IMR-90 (cell line): ENCODE results near the gene FSIP1. TPM values are rescaled to one million over a fixed set of nuclear protein-coding genes. Genes with fewer than 3 reads are reported as not detected.

Experiments used
- ATAC-seq: fragments of 200-7000 bp; cut with Tn5 transposase; 2 replicates; pipeline ENCODE4 v1.9.1; 2020; ENCODE audit warnings: low read depth, mild to moderate bottlenecking, moderate library complexity
- BruUV-seq: library from RNA; stranded (reverse); fragments of 400-500 nt; replicated peaks from 2 replicates; lab custom pipeline; 2021; lab: Mats Ljungman, UMichigan
- CTCF ChIA-PET: fragments of 300-600 bp; formaldehyde crosslinking; extraction: SDS; loops from one replicate; lab custom pipeline; 2021; ENCODE audit warnings: antibody characterized with exemption; lab: Yijun Ruan, JAX
- POLR2A ChIA-PET: fragments of 300-600 bp; sonication (Branson Sonifier 250); formaldehyde crosslinking; loops from one replicate; lab custom pipeline; 2022; ENCODE audit warnings: antibody characterized with exemption; ENCODE audit not compliant: unreplicated experiment; lab: Charles Lee
- DNase-seq: peaks from one replicate; pipeline ENCODE4 v3.0.0; 2013
- H2AFZ ChIP-seq: replicated peaks from 2 replicates; pipeline ENCODE3; 2013; ENCODE audit warnings: low read length, mild to moderate bottlenecking; ENCODE audit not compliant: poor library complexity
- H2AK5ac ChIP-seq: 2 replicates; pipeline ENCODE4 v1.6.1; 2013; ENCODE audit warnings: low read depth, low read length, inconsistent platforms
- H2AK9ac ChIP-seq: replicated peaks from 2 replicates; pipeline ENCODE3; 2013; ENCODE audit warnings: mild to moderate bottlenecking, low read depth, low read length, moderate library complexity; ENCODE audit not compliant: poor library complexity
- H2BK120ac ChIP-seq: 2 replicates; pipeline ENCODE4 v1.6.1; 2013; ENCODE audit warnings: low read depth, low read length, inconsistent platforms
- H2BK15ac ChIP-seq: 3 replicates; pipeline ENCODE4 v1.6.1; 2013; ENCODE audit warnings: low read depth, low read length, inconsistent platforms
- H2BK20ac ChIP-seq: 2 replicates; pipeline ENCODE4 v1.6.1; 2013; ENCODE audit warnings: low read depth, mild to moderate bottlenecking, inconsistent platforms, low read length, moderate library complexity
- H2BK5ac ChIP-seq: 2 replicates; pipeline ENCODE4 v1.6.1; 2013; ENCODE audit warnings: mild to moderate bottlenecking, low read depth, low read length, inconsistent platforms; ENCODE audit not compliant: poor library complexity, severe bottlenecking
- H3K14ac ChIP-seq: replicated peaks from 2 replicates; pipeline ENCODE4 v1.6.1; 2013; ENCODE audit warnings: low read depth, low read length, inconsistent platforms
- H3K18ac ChIP-seq: 2 replicates; pipeline ENCODE4 v1.6.1; 2013; ENCODE audit warnings: low read depth, low read length, control low read depth
- H3K23ac ChIP-seq: 2 replicates; pipeline ENCODE4 v1.6.1; 2013; ENCODE audit warnings: low read depth, low read length, inconsistent platforms
- H3K27ac ChIP-seq: 2 replicates; pipeline ENCODE4 v1.5.1; 2013; ENCODE audit warnings: mild to moderate bottlenecking, control low read depth, low read length; ENCODE audit not compliant: insufficient read depth
- H3K27me3 ChIP-seq: 2 replicates; pipeline ENCODE4 v1.6.1; 2013; ENCODE audit warnings: low read length; ENCODE audit not compliant: control insufficient read depth, insufficient read depth
- H3K36me3 ChIP-seq: 2 replicates; pipeline ENCODE4 v1.6.1; 2013; ENCODE audit warnings: low read length, mixed read lengths; ENCODE audit not compliant: control insufficient read depth, insufficient read depth
- H3K4ac ChIP-seq: 2 replicates; pipeline ENCODE4 v1.6.1; 2013; ENCODE audit warnings: low read depth, low read length, inconsistent platforms
- H3K4me1 ChIP-seq: 2 replicates; pipeline ENCODE4 v1.6.1; 2013; ENCODE audit warnings: low read length, mixed read lengths; ENCODE audit not compliant: control insufficient read depth, insufficient read depth
- H3K4me2 ChIP-seq: 2 replicates; pipeline ENCODE4 v1.6.1; 2013; ENCODE audit warnings: low read depth, mild to moderate bottlenecking, control low read depth, low read length, moderate library complexity
- H3K4me3 ChIP-seq: 2 replicates; pipeline ENCODE4 v1.5.1; 2013; ENCODE audit warnings: low read depth, mild to moderate bottlenecking, control low read depth, low read length, moderate library complexity; ENCODE audit not compliant: insufficient read depth
- H3K56ac ChIP-seq: 2 replicates; pipeline ENCODE4 v1.6.1; 2013; ENCODE audit warnings: low read length, inconsistent platforms; ENCODE audit not compliant: insufficient read depth; ENCODE audit errors: extremely low read depth
- H3K79me1 ChIP-seq, 2 experiments: 2 replicates each; pipeline ENCODE4 v1.6.1; 2013; ENCODE audit warnings: low read length in 2 of 2, inconsistent platforms in 1 of 2, low read depth in 1 of 2
- H3K9ac ChIP-seq: 2 replicates; pipeline ENCODE4 v1.6.1; 2013; ENCODE audit warnings: low read depth, low read length, control low read depth
- H3K9me1 ChIP-seq: 2 replicates; pipeline ENCODE4 v1.6.1; 2013; ENCODE audit warnings: low read length, inconsistent platforms; ENCODE audit not compliant: insufficient read depth
- H3K9me3 ChIP-seq: 2 replicates; pipeline ENCODE4 v1.6.1; 2013; ENCODE audit warnings: low read length; ENCODE audit not compliant: control insufficient read depth, insufficient read depth
- H4K20me1 ChIP-seq: 2 replicates; pipeline ENCODE4 v1.6.1; 2013; ENCODE audit warnings: low read length, inconsistent platforms; ENCODE audit not compliant: insufficient read depth
- H4K5ac ChIP-seq: 2 replicates; pipeline ENCODE4 v1.6.1; 2013; ENCODE audit warnings: mild to moderate bottlenecking, low read depth, low read length, control low read depth
- H4K8ac ChIP-seq, 2 experiments: 2 replicates each; pipeline ENCODE4 v1.6.1; 2013; ENCODE audit warnings: low read depth in 2 of 2, low read length in 2 of 2, control low read depth in 1 of 2, inconsistent platforms in 1 of 2
- H4K91ac ChIP-seq: 2 replicates; pipeline ENCODE4 v1.6.1; 2013; ENCODE audit warnings: low read depth, low read length, inconsistent platforms; ENCODE audit not compliant: insufficient read depth
- CEBPB ChIP-seq: IDR thresholded peaks from 2 replicates; pipeline ENCODE4 v1.6.1; 2012; ENCODE audit warnings: low read depth, low read length, improper control_type of control experiment
- CTCF ChIP-seq: conservative IDR thresholded peaks from 2 replicates; pipeline ENCODE4 v1.5.1; 2012; ENCODE audit warnings: mild to moderate bottlenecking, low read depth, low read length, improper control_type of control experiment
- MAZ ChIP-seq: IDR thresholded peaks from 2 replicates; pipeline ENCODE4 v1.6.1; 2012; ENCODE audit warnings: low read depth, mild to moderate bottlenecking, low read length, improper control_type of control experiment, moderate library complexity, borderline replicate concordance
- NFE2L2 ChIP-seq: fragments of 150-350 bp; IDR thresholded peaks from 2 replicates; pipeline ENCODE4 v1.6.1; 2016; ENCODE audit warnings: low read depth, mild to moderate bottlenecking, low read length
- POLR2A ChIP-seq: IDR thresholded peaks from 2 replicates; pipeline ENCODE4 v1.6.1; 2012; ENCODE audit warnings: mild to moderate bottlenecking, low read depth, low read length
- RAD21 ChIP-seq: IDR thresholded peaks from 2 replicates; pipeline ENCODE4 v1.6.1; 2012; ENCODE audit warnings: low read length, improper control_type of control experiment
- RCOR1 ChIP-seq: IDR thresholded peaks from 2 replicates; pipeline ENCODE4 v1.6.1; 2012; ENCODE audit warnings: mild to moderate bottlenecking, low read length, improper control_type of control experiment; ENCODE audit not compliant: insufficient replicate concordance
- RFX5 ChIP-seq: IDR thresholded peaks from 2 replicates; pipeline ENCODE4 v1.8.0; 2012; ENCODE audit warnings: low read depth, mild to moderate bottlenecking, low read length, moderate library complexity
- USF2 ChIP-seq: fragments of 150-350 bp; IDR thresholded peaks from 2 replicates; pipeline ENCODE4 v1.6.1; 2017; ENCODE audit warnings: mild to moderate bottlenecking, antibody characterized with exemption, low read length, low read depth
- WGBS, 2 experiments: methylation state at CpG; one replicate each; pipeline versions ENCODE4 v1.1.5 to v1.1.7; 2013; ENCODE audit warnings: missing lambda C conversion rate in 2 of 2; ENCODE audit not compliant: insufficient read length in 1 of 2; ENCODE audit errors: extremely low coverage in 2 of 2; 5-methylcytosine and 5-hydroxymethylcytosine counted together
- dilution Hi-C: fragments of 300-500 bp; cut with HindIII; formaldehyde crosslinking; loops from one replicate; pipeline ENCODE4 v1.14.3; 2018; ENCODE audit warnings: low sequenced_read_pairs; ENCODE audit not compliant: unreplicated experiment
- in situ Hi-C: fragments of 300-500 bp; cut with MboI; formaldehyde crosslinking; loops from 3 replicates; pipeline ENCODE4 v1.14.3; 2019; ENCODE audit warnings: low sequenced_read_pairs, inconsistent platforms, mixed read lengths
- intact Hi-C: fragments of 100-400 bp; cut with micrococcal nuclease; formaldehyde crosslinking; loops from 2 replicates; pipeline ENCODE4 v1.10.0; 2022
- polyA plus RNA-seq, 3 experiments: library from polyadenylated mRNA; depleted of rRNA; stranded (reverse); fragments of >200 nt; gene quantifications; 2 replicates each; pipeline ENCODE4 v1.2.3, GENCODE V29; 2012; ENCODE audit warnings: low replicate concordance in 1 of 3
- total RNA-seq: library from RNA; depleted of rRNA; stranded (reverse); fragments of >200 nt; gene quantifications from 2 replicates; pipeline ENCODE4 v1.2.3, GENCODE V29; 2012

FSIP1 gene
- total and polyA plus RNA-seq, 2 of the 4 experiments (the other 2 are of a cell fraction) = 0.10 to 0.18 TPM

GRCh38 chr15:39583596-39584265 is 198.9 kb downstream of the FSIP1 start:
- intact Hi-C loops (loop anchor here (5.0 kb wide), 1 partner anchor 296 kb away; no protein-coding TSS in a partner anchor), in situ Hi-C loops (loop anchor here (5.0 kb wide), 4 partner anchors 411 to 876 kb away; no protein-coding TSS in a partner anchor), dilution Hi-C loops (no loop called here)
- H3K56ac ChIP-seq = no peak overlapping the region
- H3K9ac ChIP-seq = peak overlapping the region; percentile 85
- no peaks in the 10 kb centered on the region for H3K9me3 ChIP-seq
- H3K18ac ChIP-seq = no peak overlapping the region
- BruUV-seq = no TSS peak
- peak overlapping the region; percentile 1; the same call in 1 of the 2 replicates for H3K23ac ChIP-seq
- no peak overlapping the region for H2BK15ac ChIP-seq
- peak; percentile 73 for DNase-seq
- ChIA-PET CTCF (no interaction called here), POLR2A (interaction anchor here (0.9 to 1.7 kb wide), 2 partner anchors 220 to 403 kb away, joined by 3 to 6 read pairs; no protein-coding TSS in a partner anchor)
- no peak overlapping the region for H3K4ac ChIP-seq
- peaks cover 65% of the 10 kb centered on the region for H3K36me3 ChIP-seq
- H2AFZ ChIP-seq = peak overlapping the region; percentile 15
- H4K5ac ChIP-seq = no peak overlapping the region
- H2AK9ac ChIP-seq = peak overlapping the region; percentile 67
- no peak for ATAC-seq
- H3K4me1 ChIP-seq = peaks cover 4% of the 10 kb centered on the region
- H2BK20ac ChIP-seq = no peak overlapping the region
- peak overlapping the region; percentile 21; the same call in 1 of the 2 replicates for H3K14ac ChIP-seq
- no peak overlapping the region for H4K8ac ChIP-seq
- WGBS, 2 experiments = 72% methylated on average over 3 of the region's 13 CpGs; no CpG with 5 or more reads in 1 of the 2 experiments
- H2BK5ac ChIP-seq = peak overlapping the region; percentile 22
- H3K79me1 ChIP-seq = peaks cover 4 to 67% of the 10 kb centered on the region in 2 experiments; a peak in 3 of 4 replicates
- no peak overlapping the region for H4K91ac ChIP-seq
- peaks cover 78% of the 10 kb centered on the region for H4K20me1 ChIP-seq
- H3K27me3 ChIP-seq = no peaks in the 10 kb centered on the region
- no peak overlapping the region for H2AK5ac ChIP-seq
- no peak overlapping the region for H2BK120ac ChIP-seq
- peak overlapping the region; percentile 4; the same call in 1 of the 2 replicates for H3K27ac ChIP-seq
- TF ChIP-seq NFE2L2 (no peak), CTCF (peak; percentile 44), USF2 (0 out of 2 replicates have a peak, but pooled peaks have one; percentile 38), RCOR1 (no peak), MAZ (peak; percentile 35; the same call in 1 of the 2 replicates), CEBPB (no peak), RFX5 (no peak), RAD21 (peak; percentile 43), POLR2A (peak; percentile 60)
- peak overlapping the region; percentile 80 for H3K4me3 ChIP-seq
- peaks cover 10% of the 10 kb centered on the region; the same call in 1 of the 2 replicates for H3K9me1 ChIP-seq
- H3K4me2 ChIP-seq = peak overlapping the region; percentile 63
